GM19238 (cell line): Measurements from ENCODE around the gene CPNE6.

Experiments used
- DNase-seq: peaks from one replicate; pipeline ENCODE4 v3.0.0; 2011; ENCODE audit warnings: low spot score; ENCODE audit not compliant: insufficient read length

The CPNE6 gene

DNA sequence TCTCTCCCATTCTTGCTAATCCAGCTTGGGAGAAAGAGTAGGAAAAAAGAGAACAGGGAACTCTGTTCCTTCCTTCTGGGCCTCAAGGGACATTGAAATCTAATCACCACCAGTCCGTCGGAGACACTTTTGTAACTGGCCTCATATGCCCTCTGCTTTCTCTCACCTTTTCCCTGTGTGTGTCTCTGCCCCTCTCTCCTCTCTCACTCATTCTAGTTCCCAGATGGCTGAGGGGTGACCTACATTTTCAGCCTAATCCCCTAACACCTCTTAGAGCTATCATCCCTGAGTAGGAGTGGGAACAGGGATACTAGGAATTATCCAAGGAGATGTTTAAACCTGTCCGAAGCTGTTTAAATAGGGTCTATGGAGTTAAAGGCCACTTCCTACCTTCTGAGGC, 13.9 kb downstream of the CPNE6 start:
- DNase-seq: no peak

DNA sequence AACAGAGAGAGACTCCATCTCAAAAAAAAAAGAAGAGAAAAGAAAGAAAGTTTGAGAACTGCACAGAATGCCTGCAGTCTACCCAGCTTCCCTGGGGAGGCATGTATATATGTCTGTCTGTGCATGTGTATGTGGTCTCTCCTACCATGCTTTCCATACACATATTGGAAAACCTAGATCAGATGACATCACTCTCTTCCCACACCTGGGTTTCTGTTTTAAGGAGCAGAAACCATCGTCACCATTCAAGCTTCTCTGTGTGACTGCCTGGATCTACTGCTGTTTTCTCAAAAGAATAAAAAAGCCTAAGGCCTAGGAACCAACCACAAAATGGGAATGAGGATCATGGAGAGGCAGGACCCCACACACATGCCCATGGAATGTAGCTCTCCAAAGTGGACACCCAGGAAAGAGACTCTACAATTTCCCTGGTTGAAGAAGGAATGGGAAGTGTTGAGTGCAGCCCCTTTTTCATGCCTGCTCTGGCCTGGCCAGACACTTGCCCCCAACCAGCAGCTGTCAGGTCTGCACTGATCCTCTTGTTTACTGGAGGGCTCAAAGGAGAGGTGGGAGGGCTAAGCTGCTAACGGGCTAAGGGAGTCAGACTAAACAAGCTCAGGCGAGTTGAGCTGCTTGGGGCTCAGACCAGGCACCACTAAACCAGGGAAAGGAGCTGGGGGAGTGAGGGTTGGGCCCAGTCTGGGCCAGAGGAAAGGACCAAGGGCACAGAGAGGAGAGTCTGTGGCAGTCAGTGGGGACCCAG, 15.0 kb downstream of the CPNE6 start:
- no peak for DNase-seq

- no peak for DNase-seq
Measured at GRCh38 chr14:24087004-24087403, 15.6 kb downstream of the CPNE6 start.

GRCh38 chr14:24088095-24088494, 16.7 kb downstream of the CPNE6 start:
- DNase-seq: no peak

GRCh38 chr14:24089890-24090289, 18.5 kb downstream of the CPNE6 start:
- no peak for DNase-seq

GRCh38 chr14:24092110-24092504, 20.7 kb downstream of the CPNE6 start:
- no peak for DNase-seq

GRCh38 chr14:24092505-24093206, 21.3 kb downstream of the CPNE6 start:
- DNase-seq: no peak

- DNase-seq: no peak
Measured at GRCh38 chr14:24093207-24093900, 22.0 kb downstream of the CPNE6 start.

GRCh38 chr14:24093901-24094840, 22.8 kb downstream of the CPNE6 start, which contains the start of gene PCK2:
PCK2 (plus strand) TSS chr14:24094311; CDS start chr14:24094406, 95 bp downstream.
- DNase-seq: peak; percentile 84

GRCh38 chr14:24094841-24095270, 23.5 kb downstream of the CPNE6 start:
- DNase-seq: no peak

DNA sequence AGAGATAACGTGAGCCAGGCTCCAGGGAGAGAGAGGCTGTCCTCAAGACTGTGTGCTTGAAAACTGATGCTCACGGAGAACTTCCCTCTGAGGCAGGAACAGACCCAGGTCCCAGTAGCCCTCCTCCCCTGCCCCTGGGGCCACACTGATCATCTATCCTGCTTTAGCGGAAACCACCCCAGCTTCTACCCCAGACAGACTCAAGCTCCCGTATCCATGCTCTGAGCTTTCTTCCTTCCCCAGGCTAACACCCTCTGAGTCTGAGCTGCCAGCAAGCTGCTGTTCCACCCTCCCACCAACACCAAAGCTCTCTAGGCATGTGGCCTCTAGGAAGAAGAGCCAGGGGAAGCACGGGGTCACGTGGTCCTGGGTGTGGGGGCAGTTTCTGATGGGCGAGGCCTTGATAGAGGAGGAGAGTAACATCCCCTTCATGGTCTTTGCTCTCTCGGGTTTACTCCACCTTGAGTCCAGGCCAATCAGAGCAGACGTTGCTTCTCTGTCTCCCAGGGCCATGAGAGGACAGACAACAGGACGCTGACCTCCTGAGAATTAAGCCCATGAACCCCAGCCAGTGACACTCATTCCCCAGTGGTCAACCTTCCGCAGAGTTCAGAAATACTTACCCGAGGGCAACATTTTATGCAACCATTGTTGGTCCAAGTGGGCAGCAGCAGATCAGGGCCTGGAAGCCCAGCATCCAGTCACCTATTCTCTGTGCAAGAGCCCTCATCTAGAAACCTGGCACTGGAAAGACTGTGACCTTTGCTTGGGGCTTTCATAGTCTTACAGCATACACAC, 24.1 kb downstream of the CPNE6 start:
- DNase-seq: peak; percentile 92

- DNase-seq: no peak
Measured at GRCh38 chr14:24096545-24097181, 25.3 kb downstream of the CPNE6 start.

GRCh38 chr14:24098229-24098926, 27.0 kb downstream of the CPNE6 start:
- no peak for DNase-seq

DNA sequence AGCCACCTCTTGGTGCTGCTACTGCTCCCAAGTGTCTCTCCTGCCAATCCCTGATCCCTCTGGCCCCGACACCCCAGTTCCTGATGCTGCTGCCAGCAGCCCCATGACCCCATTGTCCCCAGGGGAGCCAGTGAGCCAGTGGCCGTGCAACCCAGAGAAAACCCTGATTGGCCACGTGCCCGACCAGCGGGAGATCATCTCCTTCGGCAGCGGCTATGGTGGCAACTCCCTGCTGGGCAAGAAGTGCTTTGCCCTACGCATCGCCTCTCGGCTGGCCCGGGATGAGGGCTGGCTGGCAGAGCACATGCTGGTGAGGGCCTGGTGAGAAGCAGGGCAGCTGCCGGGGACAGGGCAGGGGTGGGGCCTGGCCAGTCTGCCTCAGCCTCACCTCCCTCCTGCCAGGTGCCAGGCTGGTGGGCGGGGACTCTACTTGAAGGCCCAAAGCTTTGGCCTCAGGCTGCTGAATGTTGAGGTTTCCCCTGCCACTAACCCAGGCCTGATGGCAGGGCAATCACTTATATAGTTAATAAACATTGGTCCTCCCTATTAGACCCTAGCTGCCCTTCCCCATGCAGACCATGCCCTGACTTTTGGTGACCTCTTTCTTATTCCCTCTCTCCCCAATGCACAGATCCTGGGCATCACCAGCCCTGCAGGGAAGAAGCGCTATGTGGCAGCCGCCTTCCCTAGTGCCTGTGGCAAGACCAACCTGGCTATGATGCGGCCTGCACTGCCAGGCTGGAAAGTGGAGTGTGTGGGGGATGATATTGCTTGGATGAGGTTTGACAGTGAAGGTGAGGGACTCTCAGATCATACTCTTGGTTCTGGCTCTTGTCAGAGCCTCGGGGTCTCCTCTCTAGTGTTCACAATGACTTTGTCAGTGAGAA, 27.8 kb downstream of the CPNE6 start:
- DNase-seq: no peak

DNA sequence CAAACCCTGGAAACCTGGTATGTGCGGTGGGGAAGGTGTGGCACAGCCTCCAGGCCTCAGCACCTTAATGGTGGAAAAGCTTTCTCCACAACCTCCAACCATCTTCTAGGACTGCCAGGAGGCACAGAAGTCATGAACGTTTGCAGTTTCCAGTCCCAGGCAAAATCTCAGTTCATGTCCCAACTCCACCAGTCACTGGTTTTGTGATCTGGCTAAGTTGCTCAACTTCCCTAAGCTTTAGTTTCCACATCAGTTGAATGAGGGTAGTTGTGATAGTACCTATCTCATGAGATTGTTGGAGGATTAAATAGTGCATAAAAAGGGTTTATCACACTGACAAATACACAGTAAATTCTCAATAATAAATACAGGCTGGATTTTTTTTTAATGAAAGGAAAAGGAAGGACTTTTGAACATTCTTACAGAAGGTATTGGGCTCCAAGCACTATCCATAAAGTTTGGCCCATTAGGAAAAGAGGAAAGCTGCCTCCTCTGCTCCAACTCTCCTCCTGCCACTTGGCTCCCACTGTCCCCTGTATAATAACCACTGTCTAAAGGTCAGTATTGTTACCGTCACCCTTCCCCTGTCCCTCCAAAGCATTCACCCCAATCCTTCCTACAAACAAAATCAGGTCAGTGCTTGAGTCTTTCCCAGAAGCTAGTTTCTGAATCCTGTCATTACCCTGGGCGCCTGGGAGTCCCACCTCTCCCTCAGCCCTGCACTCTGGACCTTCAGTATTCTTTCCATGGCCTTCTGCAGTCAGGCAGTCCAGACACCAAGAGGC, 29.0 kb downstream of the CPNE6 start:
- DNase-seq: no peak

- DNase-seq: no peak
Measured at GRCh38 chr14:24100982-24101494, 29.7 kb downstream of the CPNE6 start.
